ENCODE measurements around the gene TMEM42.

The TMEM42 gene

DNA sequence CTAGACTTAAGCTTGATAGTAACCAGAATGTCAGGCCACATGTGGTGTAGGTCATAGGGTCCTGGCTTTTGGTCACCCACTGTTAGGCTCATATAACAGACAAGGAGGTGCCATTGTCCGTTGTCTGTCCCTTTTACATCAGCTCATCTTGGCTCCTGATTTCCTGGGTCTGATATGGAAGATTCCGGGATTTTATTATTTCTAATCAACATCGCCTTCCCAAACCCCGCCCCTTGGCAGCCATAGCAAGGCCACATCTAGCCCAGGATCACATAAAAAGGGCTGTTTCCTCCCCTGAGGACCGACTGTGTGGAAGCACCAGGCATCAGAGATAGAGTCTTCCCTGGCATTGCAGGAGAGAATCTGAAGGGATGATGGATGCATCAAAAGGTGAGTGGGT, 12.6 kb downstream of the TMEM42 start, which contains the start of gene TGM4:
Gene TGM4 (plus strand): TSS at position 301 of the 400 bp plus-strand sequence. CDS start 71 bp downstream, at position 372.
- DNase-seq (ENCODE audit: low read depth) = no peak

DNA sequence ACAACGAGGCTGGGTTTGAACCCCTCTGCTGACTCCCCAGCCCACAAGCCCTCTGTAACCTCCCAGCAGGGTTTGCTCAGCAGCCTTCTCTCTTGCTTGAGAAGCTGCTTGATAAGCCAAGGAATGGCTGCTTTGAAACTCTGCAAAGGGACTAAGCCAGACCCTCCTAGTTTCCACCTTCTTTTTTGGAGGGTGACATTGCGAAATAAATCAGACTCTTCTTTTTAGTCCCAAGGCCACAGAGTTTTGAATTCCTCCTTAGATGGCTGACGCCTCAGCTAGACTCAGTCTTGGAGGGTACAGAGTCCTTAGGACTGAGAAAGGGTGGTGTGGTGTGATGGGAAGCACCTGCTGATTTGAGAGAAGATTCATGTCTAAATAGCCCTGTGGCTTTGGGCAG, 13.9 kb downstream of the TMEM42 start:
- no peak for DNase-seq (ENCODE audit: low read depth)

DNA sequence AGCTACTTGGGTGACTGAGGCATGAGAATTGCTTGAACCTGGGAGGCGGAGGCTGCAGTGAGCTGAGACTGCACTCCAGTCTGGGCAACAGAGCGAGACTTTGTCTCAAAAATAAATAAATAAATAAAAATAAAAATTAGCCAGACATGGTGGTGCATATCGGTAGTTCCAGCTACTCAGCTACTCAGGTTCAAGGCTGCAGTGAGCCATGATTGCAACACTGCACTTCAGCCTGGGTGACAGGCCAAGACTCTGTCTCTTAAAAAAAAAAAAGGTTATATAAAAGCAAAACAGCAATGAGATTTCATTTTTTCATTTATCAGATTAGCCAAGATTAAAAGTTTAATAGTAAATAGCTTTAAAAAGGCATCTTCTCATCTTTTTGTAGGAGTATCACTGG, 15.6 kb downstream of the TMEM42 start:
- DNase-seq (ENCODE audit: low read depth) = no peak

DNA sequence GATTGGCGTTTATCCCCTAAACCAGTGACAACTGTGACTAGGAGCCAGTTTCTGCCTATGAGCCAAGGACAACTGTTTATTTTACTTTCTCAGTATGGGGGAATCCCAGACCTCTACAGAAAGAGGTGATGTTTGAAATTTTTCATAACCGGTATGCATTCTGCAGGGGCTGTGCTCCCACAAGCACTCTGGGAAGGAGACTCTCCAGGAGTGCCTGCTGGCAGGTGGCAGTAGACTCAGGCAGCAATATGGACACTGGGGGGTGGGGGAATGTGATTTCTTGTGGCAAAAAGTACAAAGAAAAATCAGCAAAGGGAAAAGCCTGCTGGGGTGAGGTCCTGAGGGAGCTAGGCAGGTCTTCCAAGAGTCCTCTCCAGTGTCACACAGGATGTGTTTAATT, 18.6 kb downstream of the TMEM42 start:
- DNase-seq (ENCODE audit: low read depth) = no peak

DNA sequence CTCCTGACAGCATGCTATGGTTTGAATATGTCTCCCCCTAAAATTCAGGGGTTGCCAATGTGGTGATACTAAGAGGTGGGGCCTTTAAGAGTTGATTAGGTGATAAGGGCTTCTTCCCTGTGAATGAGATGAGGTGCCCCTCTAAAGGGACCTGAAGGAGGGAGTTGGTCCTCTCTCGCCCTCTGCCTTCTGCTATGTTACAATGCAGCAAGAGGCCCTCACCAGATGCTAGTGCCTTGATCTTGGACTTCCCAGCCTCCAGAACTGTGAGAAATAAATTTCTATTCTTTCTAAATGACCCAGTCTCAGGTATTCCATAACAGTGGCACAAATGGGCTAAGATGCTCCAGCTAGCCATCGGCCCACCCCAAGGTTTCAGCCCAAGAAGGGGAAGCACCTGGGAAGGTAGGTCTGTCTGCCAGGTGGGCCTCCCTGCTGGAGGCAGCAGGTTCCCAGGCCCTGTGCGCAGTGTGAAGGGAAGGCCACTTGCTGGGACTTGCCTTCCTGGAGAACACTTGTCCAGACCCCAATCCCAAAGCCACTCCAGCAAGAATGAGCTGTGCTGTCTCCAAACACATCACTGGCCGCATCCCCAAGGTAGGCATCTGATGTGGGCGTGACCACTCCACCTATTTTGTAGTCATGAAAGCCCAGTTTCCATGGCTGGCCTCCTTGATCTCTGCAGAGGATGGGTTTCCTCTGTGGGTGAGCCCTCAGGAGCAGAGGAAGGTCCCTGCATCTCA, 21.7 kb downstream of the TMEM42 start:
- DNase-seq (ENCODE audit: low read depth) = no peak

DNA sequence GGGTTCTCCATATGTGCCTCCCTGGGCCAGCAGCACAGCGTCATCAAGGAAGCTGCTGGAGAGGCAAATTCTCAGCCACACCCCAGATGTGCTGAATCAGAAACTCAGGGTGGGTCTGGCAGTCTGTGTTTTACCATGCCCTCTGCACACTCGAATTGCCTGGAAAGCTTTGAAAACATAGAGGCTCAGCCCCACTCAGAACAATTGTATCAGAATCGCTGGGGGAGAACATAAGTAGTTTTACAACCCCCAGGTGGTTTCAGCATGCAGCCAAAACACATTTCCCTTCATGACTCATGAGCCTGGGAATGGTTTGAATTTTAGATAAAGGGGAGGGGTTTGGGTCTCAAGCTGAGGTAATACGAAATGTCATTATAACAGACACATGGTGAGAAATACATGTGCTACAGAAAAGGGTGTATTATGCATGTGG, 22.3 kb downstream of the TMEM42 start:
- DNase-seq (ENCODE audit: low read depth) = peak; percentile 98

DNA sequence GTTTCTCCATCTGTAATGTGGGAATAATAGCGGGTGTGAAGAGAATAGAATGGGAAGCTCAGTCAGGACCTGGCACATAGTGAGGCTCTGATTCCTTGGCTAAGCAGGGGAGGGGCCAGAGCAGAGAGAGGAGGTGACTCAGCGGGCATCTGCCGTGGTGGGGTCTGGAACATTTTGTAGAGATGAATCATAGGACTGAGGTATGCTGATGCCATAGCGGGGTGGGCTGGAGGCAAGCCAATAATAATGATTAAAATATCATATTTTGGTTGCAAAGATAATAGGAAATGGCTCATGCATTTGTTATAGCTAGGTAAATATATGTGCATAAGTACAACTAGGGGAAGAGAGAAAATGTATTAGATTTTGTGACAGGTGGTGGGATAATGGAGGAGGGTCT, 23.9 kb downstream of the TMEM42 start:
- DNase-seq (ENCODE audit: low read depth) = peak; percentile 95

DNA sequence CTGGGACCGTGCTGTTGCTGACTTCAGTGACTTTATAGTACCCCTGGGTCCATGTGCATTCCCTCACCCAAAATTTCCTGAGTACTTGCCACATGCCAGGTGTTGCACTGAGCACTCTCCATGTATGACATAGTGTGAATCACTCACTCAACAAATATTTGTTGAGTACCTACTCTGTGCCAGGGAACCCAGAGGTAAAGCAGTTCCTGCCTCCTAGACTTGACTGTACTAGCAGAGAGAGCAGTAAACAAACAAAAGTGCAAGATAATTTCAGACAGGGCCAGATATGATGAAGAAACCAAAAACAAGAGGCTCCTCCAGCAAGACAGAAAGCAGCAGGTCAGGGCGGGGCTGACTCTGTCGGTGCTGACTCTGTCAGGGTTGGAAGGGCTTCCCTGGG, 24.8 kb downstream of the TMEM42 start:
- DNase-seq (ENCODE audit: low read depth) = no peak

DNA sequence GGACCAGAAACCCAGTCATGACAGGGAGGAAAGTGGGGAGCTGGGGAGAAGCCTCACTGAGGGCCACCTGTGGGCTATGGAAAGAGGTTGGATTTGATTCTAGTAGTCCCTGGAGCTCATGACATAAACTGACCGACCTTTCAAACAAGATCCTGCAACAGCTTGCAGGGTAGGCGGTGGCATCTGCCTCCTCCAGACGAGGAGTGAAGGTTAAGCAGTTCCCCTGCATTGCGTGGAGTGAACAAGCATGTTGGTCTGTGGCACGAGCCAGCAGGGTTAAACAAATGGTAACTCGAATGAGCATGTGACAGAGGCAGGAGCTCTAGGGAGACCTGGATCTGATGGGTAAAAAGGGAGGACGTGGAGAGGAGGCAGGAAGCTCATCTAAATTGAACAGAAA, 25.4 kb downstream of the TMEM42 start:
- no peak for DNase-seq (ENCODE audit: low read depth)

DNA sequence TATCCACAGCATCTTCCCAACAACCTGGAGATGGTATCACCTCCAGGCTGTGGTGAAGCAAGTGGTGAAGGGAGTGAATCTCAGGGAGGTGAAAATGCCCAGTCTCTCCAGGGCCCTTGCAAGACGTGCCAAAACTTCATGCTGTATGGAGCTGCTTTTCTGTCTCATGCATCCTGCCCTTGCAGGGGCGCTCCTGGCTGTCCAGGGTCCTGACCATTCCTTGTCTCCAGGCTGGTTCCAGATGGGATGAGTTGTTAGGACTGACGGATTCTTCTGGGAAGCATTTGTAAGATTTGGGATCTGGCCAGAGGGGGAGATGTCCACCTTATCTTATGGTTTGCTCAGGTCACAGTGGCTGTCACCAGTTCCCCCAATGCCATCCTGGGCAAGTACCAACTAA, 28.5 kb downstream of the TMEM42 start:
- DNase-seq (ENCODE audit: low read depth) = no peak

DNA sequence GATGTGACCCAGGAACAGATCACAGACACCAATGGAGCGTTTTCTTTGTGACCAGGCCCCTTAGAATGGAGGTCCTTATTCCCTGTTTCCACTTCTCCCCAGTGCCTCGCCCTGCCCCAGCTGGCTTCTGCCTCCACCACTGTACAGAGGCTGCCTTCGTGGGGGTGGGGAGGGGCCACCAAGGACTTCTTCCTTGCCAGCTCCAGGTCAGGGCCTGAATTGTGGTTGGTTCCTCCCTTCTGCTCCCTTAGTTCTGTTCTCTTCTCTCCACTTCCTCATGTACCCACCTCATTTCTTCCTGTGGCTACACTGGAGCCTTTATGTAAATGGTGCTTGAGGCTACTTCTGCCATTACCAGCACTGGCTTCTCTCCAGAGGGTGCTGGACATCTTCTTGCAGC, 29.1 kb downstream of the TMEM42 start:
- no peak for DNase-seq (ENCODE audit: low read depth)

DNA sequence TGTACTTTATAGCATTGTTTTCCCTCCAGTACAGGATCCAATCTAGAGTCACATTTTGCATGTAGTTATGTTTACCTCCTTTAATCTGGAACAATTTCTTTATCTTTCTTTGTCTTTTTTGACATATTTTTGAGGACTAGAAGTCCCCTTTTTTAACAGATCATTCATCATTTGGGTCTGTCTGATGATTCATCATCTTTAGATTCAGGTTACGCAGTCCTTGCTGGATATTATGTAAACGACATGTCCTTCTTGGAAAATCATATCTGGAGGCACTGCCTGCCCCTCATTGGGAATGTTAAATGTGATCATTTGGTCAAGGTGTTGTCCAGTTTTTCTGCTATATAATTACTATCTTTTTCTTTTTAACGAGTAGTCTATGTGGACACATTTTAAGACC, 31.0 kb downstream of the TMEM42 start:
- DNase-seq (ENCODE audit: low read depth) = no peak

DNA sequence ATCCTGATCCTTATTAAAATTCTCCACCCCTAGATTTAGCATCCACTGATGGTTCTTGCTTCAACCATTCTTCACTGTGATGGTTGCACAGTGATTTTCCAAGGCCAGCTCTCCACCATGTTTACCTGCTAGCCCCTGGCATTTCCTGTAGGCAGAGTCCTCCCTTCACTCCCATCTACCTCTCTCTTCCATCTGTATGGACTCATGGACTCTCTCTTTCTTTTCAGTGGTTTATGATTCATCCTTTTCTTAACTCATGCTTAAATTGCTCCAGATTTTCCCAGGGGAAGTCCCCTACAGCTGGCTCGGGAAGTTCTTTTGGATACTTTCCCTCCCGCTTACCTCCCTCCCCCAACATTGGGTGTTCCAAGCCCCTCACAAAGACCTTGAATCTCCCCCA, 31.4 kb downstream of the TMEM42 start:
- DNase-seq (ENCODE audit: low read depth) = peak; percentile 63

DNA sequence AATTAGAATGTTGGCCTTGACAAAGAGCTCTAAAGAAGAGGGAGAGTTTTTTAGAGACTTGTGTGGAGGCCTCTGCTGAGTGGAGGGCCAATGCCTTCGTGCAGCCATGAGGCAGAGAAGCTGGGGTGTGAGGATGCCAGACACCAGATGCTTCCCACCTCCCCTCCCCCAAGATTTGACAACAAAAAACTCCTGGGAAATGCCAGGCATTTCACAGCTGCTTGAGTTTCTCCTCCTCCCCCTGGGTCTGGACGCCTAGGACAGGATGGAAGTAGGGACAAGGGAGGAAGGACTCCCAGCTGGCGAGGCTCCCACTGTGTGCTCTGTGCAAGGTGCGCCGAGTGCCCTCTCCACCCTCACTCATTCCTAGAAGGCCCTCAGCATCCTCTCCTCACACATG, 32.8 kb downstream of the TMEM42 start:
- DNase-seq (ENCODE audit: low read depth) = no peak

DNA sequence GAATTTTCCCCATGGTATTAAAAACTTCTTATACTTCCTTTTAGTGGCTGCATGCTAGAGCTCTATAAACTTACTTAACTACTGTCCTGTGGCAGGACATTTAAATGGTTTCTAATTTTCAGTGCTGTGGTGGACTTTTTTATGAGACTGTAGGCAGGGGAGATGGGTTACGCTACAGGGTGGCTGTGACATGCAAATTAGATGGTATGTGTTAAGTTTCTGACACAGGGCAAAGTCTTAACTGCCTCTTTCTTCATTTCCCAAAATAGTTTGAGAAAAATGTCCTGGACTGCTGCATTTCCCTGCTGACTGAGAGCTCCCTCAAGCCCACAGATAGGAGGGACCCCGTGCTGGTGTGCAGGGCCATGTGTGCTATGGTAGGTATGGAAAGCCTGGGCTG, 34.7 kb downstream of the TMEM42 start:
- no peak for DNase-seq (ENCODE audit: low read depth)

DNA sequence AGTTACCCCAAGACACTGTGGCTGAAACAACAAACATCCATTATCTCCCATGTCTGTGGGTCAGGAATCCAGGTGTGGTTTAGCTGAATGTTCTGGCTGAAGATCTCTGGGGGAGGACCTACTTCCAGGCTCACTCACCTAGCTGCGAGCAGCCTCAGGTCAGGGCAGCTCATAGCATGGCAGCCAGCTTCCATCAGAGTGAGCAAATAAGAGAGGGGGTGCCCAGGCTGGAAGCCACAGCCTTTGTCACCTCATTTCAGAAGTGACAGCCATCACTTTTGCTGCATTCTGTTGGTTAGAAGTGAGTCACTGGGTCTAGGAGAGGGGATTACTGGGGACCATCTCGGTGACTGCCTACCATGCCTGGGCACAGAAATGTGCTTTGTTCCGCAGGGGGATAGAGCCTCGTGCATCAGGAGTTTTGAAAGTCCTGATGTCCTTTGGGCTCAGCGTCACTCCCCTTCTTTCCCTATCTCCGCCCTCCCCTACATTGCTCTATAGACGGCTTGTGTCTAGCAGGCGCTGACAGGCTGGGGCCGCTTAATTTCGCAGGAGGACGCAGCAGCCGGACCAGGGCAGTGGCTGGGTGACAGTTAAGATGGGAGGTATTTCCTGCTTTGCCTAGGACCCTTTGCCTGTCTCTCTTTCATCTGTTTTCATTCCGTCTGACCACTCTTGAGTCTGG, 38.1 kb downstream of the TMEM42 start:
- DNase-seq (ENCODE audit: low read depth) = no peak

DNA sequence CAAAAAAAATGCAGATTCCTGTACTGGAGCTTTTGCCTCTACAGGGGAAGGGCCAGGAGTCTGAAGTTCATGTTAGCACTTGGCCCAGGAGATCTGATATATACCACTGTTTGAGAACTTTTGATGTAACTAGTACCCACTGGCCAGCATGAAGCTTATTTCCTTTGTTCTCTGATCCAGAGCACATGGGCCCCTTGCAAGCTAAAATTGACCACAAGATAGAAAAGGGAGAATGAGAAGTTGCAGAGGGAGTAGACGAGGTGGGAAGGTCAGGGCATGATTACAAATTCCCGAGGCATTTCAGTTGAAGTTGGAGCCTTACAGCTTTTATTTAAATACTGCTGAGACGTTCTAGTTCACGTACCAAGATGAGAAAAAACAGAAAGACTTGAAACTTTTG, 40.9 kb downstream of the TMEM42 start:
- no peak for DNase-seq (ENCODE audit: low read depth)

DNA sequence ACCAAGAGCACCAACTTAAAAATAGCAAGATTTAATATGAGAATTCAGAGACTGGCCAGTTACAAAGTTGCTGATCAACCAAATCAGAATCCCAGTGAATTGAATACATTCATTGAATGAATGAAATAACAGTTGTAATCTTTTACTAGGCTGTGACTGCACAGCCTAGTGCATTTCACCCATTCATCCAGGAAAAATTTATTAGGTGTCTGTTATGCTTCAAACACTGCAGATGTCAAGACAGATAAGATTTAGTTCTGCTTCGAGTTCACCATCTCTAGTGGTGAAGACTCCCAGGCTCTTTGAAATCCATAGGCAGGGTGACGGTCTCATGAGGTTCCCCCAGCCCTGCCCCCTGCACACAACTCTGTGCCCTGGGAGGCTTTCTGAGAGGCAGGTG, 41.6 kb downstream of the TMEM42 start:
- DNase-seq (ENCODE audit: low read depth) = no peak

DNA sequence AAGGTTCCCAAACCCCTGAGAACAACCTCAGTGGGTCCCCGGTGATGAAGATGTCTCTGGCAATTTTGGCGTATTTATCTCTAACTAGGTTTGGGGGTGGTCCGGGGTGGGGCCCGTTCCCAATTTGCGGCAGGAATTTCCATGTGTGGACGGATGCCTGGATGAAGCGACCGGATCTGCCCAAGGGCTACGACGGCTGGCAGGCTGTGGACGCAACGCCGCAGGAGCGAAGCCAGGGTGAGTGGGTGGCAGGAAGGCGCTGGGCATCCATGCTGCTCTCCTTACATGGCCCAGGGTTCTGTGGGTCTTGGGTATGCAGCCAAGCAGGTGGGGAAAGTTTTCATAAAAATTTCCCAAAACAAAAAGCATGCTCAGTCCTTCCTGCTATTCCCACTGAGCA, 42.0 kb downstream of the TMEM42 start:
- DNase-seq (ENCODE audit: low read depth) = no peak

DNA sequence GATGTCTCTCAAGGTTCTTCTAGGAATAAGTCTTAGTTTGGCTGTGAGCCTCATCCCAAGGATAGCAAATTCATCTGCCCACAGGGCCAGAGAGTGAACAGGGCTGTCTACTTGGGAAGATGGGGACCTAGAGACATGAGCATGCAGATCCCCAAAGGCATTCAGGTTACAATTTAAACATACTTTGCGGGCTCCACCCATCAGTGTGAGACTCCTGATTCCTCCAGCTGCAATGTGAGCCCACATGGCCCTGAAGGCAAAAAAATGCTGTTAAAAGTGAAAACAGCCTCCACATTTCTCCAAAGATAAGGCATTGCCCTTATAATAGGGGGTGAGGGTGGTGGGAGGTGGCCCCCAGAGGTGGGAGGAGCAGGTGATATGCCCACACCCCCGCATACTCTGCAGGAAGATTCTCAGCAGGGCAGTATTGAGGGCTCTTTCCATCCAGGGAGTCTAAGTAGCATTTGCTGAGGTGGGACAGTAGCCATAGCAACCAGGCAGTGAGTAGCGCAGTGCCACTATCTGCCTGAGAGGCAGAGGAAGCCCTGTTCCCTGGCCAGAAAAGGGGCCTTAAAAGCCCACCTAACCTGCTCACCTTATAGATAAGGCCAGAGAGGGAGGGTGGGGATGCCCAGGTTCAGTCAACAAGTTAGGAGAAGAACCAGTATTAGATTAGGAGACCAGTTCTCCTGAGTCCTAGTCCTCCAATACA, 43.9 kb downstream of the TMEM42 start:
- no peak for DNase-seq (ENCODE audit: low read depth)

DNA sequence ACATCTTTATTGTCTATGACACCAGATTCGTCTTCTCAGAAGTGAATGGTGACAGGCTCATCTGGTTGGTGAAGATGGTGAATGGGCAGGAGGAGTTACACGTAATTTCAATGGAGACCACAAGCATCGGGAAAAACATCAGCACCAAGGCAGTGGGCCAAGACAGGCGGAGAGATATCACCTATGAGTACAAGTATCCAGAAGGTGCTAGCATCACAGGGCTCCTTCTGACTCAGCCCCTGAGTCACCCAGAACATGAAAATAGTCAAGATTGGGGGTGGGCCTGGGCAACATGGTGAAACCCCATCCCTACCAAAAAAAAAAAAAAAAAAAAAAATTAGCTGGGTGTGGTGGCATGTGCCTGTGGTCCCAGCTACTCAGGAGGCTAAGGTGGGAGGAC, 45.3 kb downstream of the TMEM42 start:
- no peak for DNase-seq (ENCODE audit: low read depth)

DNA sequence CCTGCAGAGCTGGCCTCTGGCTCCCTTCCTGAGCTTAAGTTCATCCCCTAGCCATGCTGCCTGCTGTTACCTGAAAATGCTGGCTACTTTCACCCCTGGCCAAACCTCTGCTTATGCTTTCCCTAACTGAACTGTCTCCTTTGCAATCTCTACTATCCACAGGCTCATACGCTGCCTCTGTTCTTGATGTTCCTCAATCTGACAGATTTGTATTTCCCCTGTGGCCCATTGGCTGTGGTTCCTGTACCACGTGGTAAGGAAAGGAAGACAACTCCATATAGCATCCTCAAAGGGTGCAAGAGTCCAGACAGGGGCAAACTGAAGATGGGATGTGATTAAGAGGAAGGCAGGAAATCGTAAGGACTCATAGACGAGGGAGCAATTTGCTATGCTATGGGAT, 45.9 kb downstream of the TMEM42 start:
- no peak for DNase-seq (ENCODE audit: low read depth)

DNA sequence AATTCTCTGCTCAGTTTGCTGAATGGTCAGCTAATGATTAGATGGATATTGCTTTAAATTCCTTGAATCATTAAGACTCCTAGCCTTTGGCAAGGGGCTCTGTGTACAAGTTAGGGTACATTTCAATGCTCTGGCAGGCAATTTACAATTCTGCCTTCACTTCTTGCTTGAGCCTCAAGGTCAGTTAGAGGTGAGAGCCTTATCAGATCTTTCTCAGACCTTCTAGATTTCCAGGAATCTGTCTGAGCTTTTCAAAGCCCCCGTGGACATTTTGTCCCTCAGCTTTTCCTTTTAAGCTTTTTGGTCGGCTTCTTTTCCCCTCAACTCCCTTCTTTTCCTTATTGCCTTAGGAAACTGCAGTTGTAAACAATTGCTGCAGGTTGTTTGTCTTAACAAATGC, 47.4 kb downstream of the TMEM42 start:
- DNase-seq (ENCODE audit: low read depth) = no peak

All from HS-5 (cell line).